Peyer's patch (tissue), 4 donors: ENCODE results near the gene MORN5.

Experiments used
- POLR2A ChIP-seq, 2 donors: fragments of 450-650 bp; IDR thresholded peaks; one replicate each; pipeline ENCODE4 v1.5.1; 2017; ENCODE audit warnings: antibody characterized with exemption in 2 of 2, mild to moderate bottlenecking in 2 of 2, moderate library complexity in 2 of 2
- TF ChIP-seq, protein P1 (sequence below), 6 experiments: fragments of 450-650 bp in 4 of 6; fragments of 200-600 bp in 2 of 6; sonication (generic) in 1 of 6; IDR thresholded peaks; one replicate each; pipeline ENCODE4 v1.5.1; 2017 to 2019; ENCODE audit warnings: antibody characterized with exemption in 6 of 6, mild to moderate bottlenecking in 3 of 6, moderate library complexity in 1 of 6

DNA sequence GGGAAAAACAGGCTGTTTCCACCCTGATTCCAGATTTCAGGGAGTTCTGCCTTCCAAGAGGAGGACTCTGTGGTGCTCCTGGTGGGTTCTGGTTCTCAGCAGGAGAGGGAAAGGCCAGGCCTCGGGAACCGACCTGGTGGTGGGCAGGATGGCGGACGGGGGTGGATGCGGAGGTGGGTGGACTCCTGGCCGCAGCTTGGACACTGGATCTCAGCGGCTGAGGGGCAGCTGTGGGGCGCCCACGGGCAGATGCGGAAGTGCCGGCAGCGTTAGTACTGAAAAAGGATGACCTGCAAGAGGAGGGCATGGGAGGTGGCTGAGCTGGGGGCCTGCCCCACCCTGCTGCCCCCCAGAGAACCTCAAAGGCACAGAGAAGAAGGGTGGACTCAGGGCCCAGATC, 44.8 kb downstream of the MORN5 start:
- TF ChIP-seq, protein P1, sequence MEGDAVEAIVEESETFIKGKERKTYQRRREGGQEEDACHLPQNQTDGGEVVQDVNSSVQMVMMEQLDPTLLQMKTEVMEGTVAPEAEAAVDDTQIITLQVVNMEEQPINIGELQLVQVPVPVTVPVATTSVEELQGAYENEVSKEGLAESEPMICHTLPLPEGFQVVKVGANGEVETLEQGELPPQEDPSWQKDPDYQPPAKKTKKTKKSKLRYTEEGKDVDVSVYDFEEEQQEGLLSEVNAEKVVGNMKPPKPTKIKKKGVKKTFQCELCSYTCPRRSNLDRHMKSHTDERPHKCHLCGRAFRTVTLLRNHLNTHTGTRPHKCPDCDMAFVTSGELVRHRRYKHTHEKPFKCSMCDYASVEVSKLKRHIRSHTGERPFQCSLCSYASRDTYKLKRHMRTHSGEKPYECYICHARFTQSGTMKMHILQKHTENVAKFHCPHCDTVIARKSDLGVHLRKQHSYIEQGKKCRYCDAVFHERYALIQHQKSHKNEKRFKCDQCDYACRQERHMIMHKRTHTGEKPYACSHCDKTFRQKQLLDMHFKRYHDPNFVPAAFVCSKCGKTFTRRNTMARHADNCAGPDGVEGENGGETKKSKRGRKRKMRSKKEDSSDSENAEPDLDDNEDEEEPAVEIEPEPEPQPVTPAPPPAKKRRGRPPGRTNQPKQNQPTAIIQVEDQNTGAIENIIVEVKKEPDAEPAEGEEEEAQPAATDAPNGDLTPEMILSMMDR (IDR thresholded peaks at IDR 0.05): no peak
- TF ChIP-seq POLR2A (IDR thresholded peaks at IDR 0.05): no peak
